NCI-H2029 treated with DMSO at 0.1 percent for 48 hours (cell line): ENCODE measurements around the gene ZNF740.
"Not testable (repeated sequence)": the region's sequence is repeated elsewhere in the genome, so short reads cannot be mapped to it uniquely, and the experiment has no call there.

Experiments used
- DNase-seq: peaks from one replicate; lab custom pipeline; 2025; lab: John Stamatoyannopoulos, UW

Gene ZNF740

DNA sequence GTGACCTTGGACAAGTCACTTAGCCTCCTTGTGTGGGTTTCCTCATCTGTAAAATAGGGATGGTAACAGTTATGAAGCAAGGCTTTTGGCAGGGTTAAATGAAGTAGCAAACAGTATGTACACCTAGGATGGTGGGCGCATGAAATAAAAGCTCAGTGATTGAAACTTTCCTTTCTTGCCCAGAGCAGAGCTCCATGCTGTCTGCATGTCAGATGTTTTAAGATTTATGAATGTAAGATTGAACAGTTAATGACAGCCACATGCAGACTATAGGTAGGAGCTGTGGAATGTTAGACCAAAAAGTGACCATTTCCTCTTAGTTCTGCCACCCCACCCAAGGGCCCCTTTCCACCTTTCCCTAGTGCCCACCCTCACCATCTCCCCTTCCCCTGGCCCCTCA, 14.5 kb downstream of the ZNF740 start:
- DNase-seq, result no peak

DNA sequence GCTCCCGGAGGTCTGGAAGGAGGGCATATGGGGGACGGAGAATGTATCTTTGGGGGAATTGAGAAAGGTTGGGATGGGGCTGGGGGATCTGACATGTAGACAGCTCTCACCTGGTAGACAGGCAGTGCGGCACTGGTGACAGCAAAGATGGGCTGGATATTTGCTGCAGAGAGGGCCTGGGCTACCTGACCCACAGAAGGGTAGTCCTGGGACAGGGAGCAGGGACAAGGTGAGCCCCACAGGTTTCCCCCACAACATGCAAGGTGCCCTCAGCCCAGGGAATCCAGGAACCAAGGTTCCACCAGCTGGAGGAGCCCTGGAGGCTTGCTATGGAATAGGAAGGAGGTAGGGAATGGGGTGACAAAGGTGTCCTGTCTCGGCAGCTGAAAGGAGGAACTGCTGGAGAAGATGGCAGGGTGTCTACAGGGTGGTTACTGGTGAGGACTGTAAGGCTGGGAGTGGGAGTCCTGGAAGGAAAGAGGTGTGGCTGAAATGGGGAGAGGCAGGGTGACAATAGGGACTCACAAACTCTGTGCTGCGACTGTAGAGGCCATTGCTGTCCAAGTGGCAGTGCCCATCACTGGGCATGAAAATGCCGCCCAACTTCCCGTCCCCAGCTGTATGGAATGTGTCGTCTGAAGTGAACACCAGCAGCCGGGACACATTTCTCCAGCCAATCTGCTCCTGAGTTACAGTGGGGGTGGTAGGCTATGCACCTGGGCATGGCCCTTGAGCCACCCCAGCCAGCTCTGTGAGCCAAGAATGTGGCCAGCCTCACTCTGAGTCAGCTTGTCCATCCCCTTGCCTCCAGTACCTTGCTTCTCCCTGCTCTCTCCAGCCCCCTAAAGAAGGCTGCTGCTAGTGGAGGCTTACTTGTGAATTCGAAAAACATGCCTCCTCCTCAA, 15.2 kb downstream of the ZNF740 start:
- DNase-seq, result no peak

DNA sequence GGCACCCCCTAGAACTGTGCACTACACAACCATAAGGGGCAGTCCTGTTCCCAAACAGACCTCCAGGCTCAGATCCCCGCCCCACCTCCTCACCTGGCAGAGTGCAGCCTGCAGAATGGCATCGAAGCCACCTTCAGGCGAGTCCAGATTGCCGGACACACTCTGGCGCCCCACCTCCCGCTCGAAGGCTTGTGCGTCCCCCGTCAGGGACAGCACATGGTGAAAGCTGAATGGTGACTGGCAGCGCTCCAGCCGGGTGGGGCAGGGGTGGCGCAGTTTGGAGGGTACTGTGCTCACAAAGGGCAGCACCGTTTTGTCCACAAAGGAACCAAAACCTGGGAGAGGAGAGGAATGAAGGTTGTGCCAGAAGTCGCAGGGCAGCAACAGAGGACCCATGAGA, 16.0 kb downstream of the ZNF740 start:
- DNase-seq, result no peak

DNA sequence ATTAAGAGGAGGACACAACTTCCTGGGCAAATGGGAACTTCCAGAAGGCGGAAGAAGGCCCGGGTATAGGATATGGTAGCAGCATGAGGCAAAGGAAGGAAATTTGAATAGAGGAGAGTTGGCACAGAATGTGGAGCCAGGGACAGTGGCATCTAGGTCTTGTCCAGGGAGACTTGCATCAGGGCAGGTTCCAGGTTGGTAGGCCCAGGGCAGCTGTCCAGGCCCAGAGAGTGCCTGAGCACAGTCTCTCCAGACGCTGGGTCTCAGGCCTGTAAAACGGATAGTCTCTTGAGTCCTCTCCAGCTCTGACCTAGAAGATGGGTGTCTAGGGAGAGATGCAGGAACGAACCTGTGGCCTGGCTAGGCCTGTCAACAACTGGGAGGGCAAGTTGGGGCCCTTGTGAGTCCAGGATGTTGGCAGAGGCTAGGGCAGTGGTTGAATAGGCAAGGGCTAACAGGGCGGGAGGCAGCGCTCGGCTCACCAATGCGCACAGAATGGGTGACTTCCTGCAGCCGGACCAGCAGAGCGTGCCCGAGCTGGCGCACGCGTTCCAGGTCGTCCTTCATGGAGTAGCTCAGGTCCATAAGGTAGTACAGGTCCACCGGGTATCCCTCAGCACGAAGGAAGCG, 16.6 kb downstream of the ZNF740 start:
- no peak for DNase-seq

DNA sequence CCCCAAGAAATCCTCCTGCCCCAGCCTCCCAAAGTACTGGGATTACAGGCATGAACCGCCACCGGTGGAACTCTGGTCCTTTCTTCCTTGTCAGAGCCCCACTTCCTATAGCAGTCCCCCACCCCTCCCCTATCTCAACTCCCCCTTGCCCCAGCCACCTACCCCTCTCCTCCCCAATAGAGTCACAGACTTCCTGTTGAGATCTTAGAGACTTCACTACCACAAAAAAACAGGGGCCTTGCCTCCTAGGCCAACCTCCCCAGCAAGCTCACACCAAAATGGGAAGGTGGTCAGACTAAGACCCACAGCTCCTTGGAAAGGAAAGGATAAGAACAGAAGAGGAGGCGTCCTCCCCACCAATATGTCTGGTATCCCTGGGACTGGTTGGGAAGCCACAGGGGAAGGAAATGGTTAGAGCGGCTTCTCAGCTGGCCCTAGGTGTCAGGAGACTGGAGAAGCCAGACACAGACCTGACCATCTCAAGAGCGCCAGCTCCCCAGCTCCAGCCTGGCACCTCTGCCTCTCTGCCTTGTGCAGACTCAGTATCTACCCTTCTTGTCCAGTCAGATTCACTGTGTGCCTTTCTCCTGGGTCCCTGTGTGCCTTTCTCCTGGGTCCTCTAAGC, 18.1 kb downstream of the ZNF740 start:
- no peak for DNase-seq

DNA sequence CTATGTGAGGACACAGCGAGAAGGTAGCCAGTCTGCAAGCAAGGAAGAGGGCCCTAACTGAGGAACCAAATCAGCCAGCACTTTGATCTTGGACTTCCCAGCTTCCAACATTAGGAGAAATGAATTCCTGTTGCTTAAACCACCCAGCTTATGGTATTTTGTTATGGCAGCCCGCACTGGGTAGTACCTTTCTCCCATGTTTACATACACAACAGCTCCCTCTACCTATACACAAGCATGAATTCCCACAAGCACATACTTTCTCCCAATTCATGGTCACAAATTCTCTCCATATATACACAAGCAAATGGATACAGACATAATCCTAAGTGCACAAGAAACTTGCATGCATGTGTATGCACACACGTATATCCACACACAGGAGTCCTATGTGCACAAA, 19.2 kb downstream of the ZNF740 start:
- no peak for DNase-seq

DNA sequence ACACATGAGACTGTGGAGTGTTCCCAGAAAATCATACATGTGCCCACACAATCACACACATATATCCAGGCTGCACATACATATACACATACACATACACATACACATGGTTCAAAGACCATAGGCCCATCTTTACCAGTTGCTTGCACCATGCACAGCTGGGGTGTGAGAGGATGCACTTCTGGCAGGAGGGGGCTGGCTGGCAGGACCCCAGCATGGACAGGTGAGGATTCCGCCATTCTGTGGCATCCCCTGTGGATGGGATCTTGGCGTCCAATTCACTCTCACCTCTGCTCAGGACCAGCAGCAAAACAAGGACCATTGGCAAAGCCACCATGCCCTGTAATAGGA, 19.6 kb downstream of the ZNF740 start:
- no peak for DNase-seq

DNA sequence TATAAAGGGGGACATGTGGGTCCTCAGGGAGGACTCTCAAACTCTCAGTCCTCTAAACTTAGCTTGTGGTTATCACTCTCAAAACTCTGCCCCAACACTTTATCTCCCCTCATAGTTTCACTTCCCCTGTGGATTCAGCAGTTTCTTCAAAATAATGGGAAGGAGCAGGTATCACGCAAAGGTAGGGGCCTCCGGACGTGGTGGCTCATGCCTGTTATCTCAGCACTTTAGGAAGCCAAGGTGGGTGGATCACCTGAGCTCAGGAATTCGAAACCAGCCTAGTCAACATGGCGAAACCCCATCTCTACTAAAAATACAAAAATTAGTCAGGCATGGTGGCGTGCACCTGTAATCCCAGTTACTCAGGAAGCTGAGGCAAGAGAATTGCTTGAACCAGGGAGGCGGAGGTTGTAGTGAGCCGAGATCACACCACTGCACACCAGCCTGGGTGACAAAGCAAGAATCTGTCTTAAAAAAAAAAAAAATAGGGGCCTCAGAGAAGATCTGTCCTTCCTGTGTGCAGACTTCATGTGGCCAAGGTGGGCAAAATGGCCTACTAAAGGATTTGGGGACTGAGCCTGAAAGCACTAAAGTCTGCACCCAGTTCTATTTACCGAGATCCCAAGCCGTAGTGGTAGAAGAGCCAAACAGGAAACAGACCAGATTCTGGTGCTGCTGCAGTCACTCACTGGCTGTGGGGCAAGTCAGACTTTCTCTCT, 20.1 kb downstream of the ZNF740 start:
- no peak for DNase-seq

DNA sequence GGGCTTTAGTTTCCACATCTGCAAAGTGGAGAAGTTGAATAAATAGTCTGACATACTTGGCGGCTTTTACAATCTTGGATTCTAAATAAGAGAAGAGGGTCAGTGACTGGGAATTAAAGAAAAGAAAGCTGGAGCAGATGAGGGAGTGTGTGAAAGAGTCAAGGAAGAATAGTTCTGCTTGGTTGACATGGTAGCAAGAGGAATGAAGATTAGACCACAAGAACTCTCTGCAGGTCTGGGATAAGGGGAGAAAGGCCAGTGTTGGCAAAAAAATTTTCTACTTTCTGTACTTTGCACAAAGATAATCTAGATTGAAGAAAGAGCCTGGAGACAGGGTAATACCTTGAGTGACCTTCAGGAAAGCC, 20.6 kb downstream of the ZNF740 start:
- no peak for DNase-seq

DNA sequence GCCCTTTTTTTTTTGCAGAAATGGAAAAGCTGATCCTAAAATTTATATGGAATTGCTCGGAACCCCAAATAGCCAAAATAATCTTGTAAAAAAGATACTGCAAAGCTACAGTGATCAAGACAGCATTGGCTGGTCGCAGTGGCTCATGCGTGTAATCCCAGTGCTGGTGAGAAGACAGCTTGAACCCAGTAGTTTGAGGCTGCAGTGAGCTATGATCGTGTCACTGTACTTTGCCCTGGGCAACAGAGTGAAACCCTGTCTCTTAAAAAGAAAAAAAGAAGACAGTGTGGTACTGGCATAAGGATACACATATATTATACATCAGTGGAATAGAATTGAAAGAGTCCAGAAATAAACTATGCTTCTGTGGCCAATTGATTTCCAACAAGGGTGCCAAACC, 21.1 kb downstream of the ZNF740 start:
- no peak for DNase-seq

DNA sequence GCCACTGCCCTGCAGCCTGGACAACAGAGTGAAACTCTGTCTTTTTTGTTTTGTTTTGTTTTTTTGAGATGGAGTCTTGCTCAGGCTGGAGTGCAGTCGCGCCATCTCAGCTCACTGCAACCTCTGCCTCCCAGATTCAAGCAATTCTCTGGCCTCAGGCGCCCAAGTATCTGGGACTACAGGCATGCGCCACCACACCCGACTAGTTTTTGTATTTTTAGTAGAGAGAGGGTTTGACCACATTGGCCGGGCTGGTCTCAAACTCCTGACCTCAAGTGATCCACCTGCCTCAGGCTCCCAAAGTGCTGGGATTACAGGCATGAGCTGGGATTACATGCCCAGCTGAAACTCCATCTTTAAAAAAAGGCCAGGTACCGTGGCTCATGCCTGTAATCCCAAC, 21.8 kb downstream of the ZNF740 start:
- DNase-seq, result not testable (repeated sequence)

DNA sequence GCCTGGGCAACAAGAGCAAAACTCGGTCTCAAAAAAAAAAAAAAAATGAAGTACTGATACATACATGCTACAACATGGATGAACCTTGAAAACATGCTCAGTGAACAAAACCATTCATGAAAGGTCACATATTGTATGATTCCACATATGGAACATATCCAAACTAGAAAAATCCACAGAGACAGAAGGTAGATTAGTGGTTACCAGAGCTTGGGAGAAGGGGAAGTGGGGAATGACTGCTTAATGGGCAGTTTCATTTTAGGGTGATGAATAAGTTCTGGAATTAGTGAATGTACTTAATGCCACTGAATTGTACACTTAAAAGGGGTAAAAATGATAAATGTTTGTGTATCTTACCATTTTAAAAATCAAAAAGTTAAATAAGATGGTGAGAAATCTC, 23.8 kb downstream of the ZNF740 start:
- DNase-seq, result no peak

DNA sequence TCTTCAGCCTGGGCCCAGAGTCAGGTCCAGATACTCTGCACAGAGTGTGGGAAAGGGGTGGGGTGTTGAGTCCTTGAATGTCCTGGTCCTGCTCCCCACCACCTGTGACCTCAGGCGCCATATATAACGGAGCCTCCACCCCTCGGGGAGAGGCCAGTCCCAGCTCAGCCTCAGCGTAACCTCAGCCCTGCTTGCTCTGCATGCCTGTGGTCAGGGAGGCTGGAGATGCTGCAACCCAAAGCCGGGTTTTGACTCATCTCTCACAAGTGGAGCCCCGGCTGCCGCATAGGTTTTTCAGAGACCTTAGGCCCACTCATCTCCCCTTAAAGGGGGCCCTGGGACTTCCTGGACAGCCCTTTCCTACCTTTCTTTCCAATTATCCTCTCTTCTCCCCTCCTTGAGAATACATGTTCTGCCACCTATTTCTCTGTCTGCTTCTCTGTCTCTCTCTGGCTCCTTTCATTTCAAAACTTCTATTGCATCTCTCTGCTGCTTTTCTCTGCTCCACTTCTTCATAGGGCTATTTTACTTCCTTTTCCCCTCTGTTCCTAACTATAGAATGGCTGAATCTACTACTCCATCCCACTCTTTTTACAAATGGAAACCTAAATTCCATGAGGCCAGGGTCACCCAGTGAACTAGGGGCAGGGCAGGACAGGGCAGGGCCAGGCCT, 25.4 kb downstream of the ZNF740 start:
- no peak for DNase-seq

DNA sequence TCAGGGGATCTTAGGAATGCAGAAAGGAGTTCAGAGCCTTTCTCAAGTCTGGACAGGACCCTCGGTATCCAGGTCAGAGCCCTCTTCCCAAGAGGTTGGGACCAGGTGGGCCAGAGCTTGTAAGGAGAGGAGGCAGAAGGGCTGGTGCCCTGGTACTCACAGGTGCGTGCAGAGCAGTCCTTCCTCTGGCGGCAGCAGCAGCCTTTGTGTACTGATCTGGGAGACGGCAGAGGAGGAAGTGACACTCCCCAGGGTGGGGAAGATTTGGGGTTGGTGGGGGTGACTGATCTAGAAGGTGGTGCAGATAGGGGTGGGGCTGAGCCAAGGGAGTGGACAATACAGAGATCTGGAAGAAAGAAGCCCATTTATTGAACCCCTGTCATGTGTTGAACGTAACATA, 26.5 kb downstream of the ZNF740 start, which contains the start of gene ITGB7:
ITGB7 (minus strand) TSS at position 210 of the 400 bp plus-strand sequence. CDS start 6,808 bp downstream, outside the sequence.
- DNase-seq, result no peak

DNA sequence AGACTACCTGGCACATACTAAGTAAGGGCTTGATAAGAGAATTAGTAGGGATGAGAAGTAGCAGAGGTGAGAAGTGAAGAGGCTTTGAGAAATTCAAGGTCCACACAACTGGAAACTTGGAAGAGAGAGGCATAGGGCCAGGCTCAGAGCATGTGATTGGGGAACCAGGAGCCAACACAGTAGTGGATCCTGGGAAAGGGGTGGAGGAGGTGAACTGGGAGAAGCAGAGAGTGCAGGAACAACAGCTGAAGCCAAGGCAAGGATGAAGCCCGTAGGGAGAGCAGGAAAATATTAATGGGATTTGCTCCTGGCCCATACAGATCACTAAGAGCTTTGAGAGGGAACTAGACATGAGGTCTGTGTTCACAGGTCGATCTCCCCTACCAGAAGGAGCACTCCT, 27.9 kb downstream of the ZNF740 start:
- DNase-seq, result no peak

DNA sequence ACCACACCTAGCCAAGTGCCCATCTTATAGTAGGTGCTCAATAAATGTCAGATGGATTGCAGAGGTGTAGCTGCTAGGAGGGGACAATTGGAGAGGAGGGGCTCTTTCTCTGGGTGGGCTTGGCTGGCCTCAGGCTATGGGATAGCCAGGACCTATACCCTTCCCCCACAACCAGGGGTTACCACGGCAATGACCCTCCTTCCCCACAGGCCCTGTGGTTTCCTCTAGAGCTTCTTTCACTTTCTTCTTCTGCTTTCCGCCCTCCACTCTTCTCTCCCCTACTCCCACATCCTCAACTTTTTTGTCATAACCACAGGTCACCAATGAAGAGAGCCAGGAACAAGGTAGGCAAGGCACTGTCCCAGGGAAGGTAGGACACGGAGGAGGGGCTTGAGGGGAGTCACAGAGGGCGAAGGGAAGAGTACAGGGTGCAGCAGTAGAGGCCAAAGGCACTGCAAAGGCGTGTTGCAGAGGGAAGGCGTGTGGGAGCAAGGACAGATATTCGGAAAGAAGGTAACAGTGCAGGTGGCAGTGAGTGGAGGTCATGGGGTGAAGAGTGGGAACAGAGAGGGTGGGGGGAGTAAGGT, 28.4 kb downstream of the ZNF740 start:
- DNase-seq, result no peak

DNA sequence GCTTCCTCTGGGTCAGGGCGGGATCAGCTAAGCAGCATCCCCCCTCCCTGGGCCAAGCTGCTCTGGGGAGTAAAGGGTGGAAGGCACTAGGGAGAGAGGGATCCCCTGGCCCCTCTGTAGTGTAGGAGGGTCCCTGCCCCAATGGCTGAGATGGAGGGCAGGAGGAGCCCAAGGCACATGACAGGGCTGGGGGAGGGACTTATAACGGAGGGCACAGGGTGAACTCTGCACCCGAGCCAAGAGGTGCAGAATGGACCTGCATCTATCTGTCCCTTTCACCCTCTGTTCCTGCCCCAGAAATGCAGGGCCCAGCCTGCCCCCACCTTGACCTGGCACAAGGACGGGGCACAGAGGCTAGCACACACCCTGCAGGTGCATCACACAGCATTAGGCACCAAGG, 30.3 kb downstream of the ZNF740 start:
- DNase-seq, result no peak

DNA sequence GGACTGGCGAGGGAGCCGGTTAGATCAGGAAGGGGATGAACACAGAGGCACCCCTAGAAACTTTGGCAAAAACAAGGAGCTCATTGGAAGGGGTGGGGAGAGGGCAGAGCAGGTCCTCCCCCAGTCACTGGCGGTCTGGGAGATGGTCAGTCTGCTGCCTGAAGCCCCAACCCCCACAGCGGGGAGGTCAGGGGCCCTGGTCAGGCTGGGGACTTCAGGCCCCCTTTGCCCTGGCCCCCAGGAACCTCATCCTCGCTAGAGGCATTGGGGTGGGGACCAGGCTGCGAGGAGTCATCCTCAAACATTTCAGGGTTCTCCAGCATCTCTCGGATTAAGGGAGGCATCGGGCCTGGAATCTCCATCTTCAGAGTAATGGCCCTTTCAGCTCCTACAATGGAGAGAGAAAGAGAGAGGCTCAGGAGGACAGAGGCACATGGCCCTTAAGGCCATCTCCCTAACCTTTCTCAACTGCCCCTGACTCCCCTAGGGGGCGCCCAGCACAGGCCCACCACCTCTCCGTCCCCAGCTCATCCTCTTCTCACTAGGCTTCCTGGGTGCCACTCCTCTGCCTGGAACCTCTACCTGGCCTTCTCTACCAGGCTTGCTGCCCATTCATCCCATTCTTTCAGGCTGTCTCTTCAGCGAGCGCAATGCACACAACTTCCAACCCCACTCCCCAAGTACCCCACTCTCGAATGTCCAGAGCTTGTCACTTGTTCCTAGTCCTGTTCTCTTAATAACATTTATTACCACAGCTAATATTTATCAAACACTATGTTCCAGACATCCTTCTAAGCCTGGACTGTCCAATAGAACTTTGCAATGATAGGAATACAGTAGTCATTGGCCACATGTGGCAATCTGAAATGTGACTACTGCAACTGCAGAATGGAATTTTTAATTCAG, 31.2 kb downstream of the ZNF740 start:
- no peak for DNase-seq

DNA sequence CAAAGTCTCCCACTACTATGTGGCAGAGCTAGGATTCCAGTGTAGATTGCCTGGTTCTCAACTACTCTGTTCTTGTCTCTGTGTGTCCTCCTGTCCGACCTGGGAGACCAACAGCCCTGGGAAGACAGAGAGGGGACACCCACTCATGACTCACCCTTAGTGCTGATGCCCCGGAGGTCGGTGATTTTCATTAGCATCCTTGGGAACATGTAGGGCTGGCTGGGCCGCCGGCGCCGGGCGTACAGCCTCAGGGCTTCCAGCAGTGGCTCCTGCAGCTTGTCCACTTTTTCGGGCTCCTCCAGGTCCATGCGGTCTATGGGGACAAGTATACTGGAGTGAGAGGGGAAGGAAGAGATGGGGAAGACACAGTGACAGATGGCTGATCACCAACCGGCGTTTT, 32.4 kb downstream of the ZNF740 start:
- DNase-seq, result no peak

DNA sequence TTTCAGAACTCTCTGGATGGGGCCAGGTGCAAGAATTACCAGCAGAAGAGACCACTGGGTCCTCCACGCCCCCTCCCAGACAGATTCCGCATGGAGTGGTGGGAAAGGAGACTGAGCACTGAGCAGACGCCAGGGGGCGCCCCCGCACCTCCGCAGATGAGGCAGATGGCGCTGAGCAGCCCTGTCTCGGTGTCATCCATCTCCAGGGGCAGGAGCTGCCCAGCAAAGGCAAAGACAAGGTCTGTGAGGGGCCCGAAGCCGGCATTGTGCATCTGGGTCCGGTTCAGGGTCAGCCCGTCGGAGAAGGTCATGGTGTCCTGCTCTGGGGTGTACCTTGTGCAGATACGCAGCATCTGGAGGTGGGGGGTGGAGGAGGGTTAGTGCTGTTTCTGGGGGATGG, 32.8 kb downstream of the ZNF740 start:
- DNase-seq, result peak; percentile 55

DNA sequence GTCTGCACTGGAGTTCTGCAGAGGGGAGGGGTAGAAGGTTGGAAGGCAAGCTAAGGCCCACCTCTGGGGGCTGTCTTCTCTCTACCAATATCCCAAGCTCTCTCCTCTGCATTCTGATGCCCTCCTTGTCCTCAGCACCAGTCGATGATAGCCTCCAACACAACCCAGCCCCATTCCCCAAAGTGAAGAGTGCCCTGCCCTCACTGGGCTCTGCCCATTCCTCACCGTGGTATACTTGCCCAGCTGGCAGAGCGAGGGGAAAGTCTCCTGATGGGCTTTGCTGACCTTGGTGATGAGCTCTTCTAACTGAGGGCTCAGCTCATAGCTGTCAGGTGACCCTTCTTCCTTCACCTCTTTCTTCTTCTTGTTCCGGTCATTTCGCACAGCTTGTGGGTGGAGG, 33.7 kb downstream of the ZNF740 start:
- no peak for DNase-seq
